Mesothelial cell of epicardium (in vitro differentiated cells): ENCODE data around the gene MGAT5. TPM values are rescaled to one million over a fixed set of nuclear protein-coding genes. Genes with fewer than 3 reads are reported as not detected.

Source experiments
- DNase-seq, 2 experiments: peaks; one replicate each; pipeline ENCODE4 v3.0.0; 2021; ENCODE audit warnings: low spot score in 2 of 2; ENCODE audit not compliant: unreplicated experiment in 2 of 2
- H3K27ac Mint-ChIP-seq: 2 replicates; pipeline ENCODE4 v1.8.0; 2021; ENCODE audit warnings: mixed read lengths
- H3K27me3 Mint-ChIP-seq: 2 replicates; pipeline ENCODE4 v1.8.0; 2021; ENCODE audit warnings: low read depth, mixed read lengths
- H3K36me3 Mint-ChIP-seq: 2 replicates; pipeline ENCODE4 v1.8.0; 2021; ENCODE audit warnings: mixed read lengths
- H3K4me1 Mint-ChIP-seq: 2 replicates; pipeline ENCODE4 v1.8.0; 2021; ENCODE audit warnings: mixed read lengths
- H3K4me3 Mint-ChIP-seq: 2 replicates; pipeline ENCODE4 v1.8.0; 2021; ENCODE audit warnings: mild to moderate bottlenecking, moderate library complexity, mixed read lengths
- H3K9me3 Mint-ChIP-seq: 2 replicates; pipeline ENCODE4 v1.8.0; 2021; ENCODE audit warnings: mixed read lengths
- CTCF ChIP-seq: fragments of 200-600 bp; sonication (generic); IDR thresholded peaks from one replicate; pipeline ENCODE4 v1.5.0; 2021; ENCODE audit warnings: antibody characterized with exemption; ENCODE audit not compliant: unreplicated experiment
- total RNA-seq: library from RNA; stranded (reverse); gene quantifications from 3 replicates; pipeline ENCODE4 v1.2.1, GENCODE V29; 2021

Gene MGAT5
- total RNA-seq, 1 donor from 2014 or later = 41.1 TPM

DNA sequence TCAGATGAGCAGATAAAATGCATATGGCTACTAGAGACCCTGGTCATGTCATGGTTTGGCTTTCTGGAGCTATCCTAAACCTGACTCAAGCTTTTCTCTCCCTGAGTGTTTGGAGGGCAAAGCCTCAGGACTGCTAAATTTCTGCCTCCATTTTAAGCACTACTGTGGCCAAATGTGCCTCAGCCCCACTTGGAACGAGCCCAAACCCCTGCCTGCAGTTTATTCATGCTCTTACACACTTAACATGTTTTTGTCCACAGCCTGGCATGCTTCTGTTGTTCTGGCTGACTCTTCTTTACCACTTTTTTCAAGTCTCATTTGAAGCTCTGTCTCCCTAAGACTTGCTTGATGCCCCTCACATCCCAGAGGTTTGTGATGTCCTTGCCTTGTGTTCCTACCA is 24.7 kb downstream of the MGAT5 start:
- Mint-ChIP-seq H3K9me3 (no peaks in the 10 kb centered on the region), H3K4me3 (no peak overlapping the region), H3K27ac (no peak overlapping the region), H3K4me1 (peaks cover 3% of the 10 kb centered on the region), H3K27me3 (no peaks in the 10 kb centered on the region), H3K36me3 (no peaks in the 10 kb centered on the region)
- DNase-seq = no peak
- no peak for TF ChIP-seq CTCF

DNA sequence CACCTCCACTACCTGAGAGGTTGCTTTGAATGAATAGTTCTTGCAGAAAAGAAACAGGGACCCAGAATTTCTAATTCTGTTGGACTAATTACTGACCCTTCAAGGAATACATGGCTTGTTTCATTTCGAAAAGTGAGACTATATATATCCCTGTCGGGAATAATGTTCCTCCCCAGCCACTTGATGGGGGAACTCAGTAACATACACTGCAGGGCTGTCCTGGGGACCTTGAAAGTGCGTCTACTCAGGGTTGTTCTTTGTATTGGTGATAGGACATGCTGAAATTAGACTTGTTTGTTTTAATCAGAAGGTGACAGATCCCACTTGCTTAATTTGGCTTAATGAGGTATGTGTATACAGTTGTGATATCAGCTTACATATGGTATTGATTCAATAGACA is 25.5 kb downstream of the MGAT5 start:
- no peak overlapping the region for H3K27ac Mint-ChIP-seq
- no peaks in the 10 kb centered on the region for H3K27me3 Mint-ChIP-seq
- H3K4me3 Mint-ChIP-seq = no peak overlapping the region
- DNase-seq = no peak
- no peaks in the 10 kb centered on the region for H3K9me3 Mint-ChIP-seq
- H3K36me3 Mint-ChIP-seq = no peaks in the 10 kb centered on the region
- peaks cover 3% of the 10 kb centered on the region for H3K4me1 Mint-ChIP-seq
- no peak for TF ChIP-seq CTCF

DNA sequence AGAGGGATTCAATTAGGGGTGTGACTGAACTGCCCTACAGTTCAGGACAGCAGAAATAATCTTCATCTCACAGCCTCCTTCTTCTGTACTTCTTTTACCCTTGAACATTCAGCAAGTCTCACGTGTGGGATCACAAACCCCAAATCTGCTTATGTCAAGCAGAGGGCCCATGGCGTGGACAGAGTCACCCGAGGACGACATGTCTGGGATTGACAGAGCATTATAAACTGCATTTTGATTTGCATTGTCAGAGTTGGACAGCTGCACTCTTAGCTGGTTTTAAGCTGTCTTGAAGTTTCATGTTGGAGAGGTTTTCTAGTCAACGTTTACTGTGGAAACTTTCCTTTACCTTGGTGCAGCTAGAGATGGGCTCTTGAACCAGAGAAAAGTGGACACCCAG is 26.4 kb downstream of the MGAT5 start:
- H3K9me3 Mint-ChIP-seq = no peaks in the 10 kb centered on the region
- no peak for DNase-seq
- H3K27me3 Mint-ChIP-seq = no peaks in the 10 kb centered on the region
- no peak overlapping the region for H3K4me3 Mint-ChIP-seq
- H3K4me1 Mint-ChIP-seq = peaks cover 3% of the 10 kb centered on the region
- TF ChIP-seq CTCF = no peak
- no peaks in the 10 kb centered on the region for H3K36me3 Mint-ChIP-seq
- H3K27ac Mint-ChIP-seq = no peak overlapping the region

- H3K36me3 Mint-ChIP-seq = no peaks in the 10 kb centered on the region
- DNase-seq = no peak
- H3K9me3 Mint-ChIP-seq = no peaks in the 10 kb centered on the region
- H3K4me1 Mint-ChIP-seq = peaks cover 3% of the 10 kb centered on the region
- no peak for TF ChIP-seq CTCF
- H3K27me3 Mint-ChIP-seq = no peaks in the 10 kb centered on the region
- no peak overlapping the region for H3K4me3 Mint-ChIP-seq
- H3K27ac Mint-ChIP-seq = no peak overlapping the region
These were observed 26.9 kb downstream of the MGAT5 start for GRCh38 chr2:134280726-134281125.

GRCh38 chr2:134281815-134282419 is 28.0 kb downstream of the MGAT5 start:
- no peaks in the 10 kb centered on the region for H3K36me3 Mint-ChIP-seq
- no peak for DNase-seq
- no peaks in the 10 kb centered on the region for H3K9me3 Mint-ChIP-seq
- no peaks in the 10 kb centered on the region for H3K27me3 Mint-ChIP-seq
- no peak overlapping the region for H3K4me3 Mint-ChIP-seq
- H3K4me1 Mint-ChIP-seq = peaks cover 3% of the 10 kb centered on the region
- no peak for TF ChIP-seq CTCF
- no peak overlapping the region for H3K27ac Mint-ChIP-seq
